ENCODE results near the gene AGAP4.
"Not testable (repeated sequence)": the region's sequence is repeated elsewhere in the genome, so short reads cannot be mapped to it uniquely, and the experiment has no call there.

GRCh38 chr10:45814146-45814545 lies 33.2 kb downstream of the AGAP4 start:
- TF ChIP-seq CTCF (IDR thresholded peaks at IDR 0.05; ENCODE audit: insufficient read depth, low read depth, low read length); EZH2 (IDR thresholded peaks at IDR 0.05; ENCODE audit: insufficient read depth, low read length): not testable (repeated sequence)

Measured in astrocyte (in vitro differentiated cells and primary cell).